Uterus (tissue), 4 donors: Measurements from ENCODE around the gene TEX2. TPM values are rescaled to one million over a fixed set of nuclear protein-coding genes. Genes with fewer than 3 reads are reported as not detected.
A peak's percentile ranks its signal among the peaks of the same experiment; 100 is the strongest.

Experiments
- DNase-seq, 2 donors: peaks; one replicate each; pipeline ENCODE4 v3.0.0-alpha.2; 2019 to 2020
- H3K27ac ChIP-seq, 2 donors: fragments of 200-600 bp; sonication (generic); 1 replicate in 1 of 2; 2 replicates in 1 of 2; pipeline ENCODE4 v1.5.1; 2016 to 2018
- H3K27me3 ChIP-seq, 2 donors: fragments of 200-600 bp; sonication (generic); one replicate each; pipeline ENCODE4 v1.5.1; 2018 to 2019; ENCODE audit warnings: control low read depth in 1 of 2
- H3K36me3 ChIP-seq, 2 donors: fragments of 200-600 bp; sonication (generic); one replicate each; pipeline ENCODE4 v1.5.1; 2019; ENCODE audit warnings: control low read depth in 1 of 2
- H3K4me1 ChIP-seq, 2 donors: fragments of 200-600 bp; sonication (generic); one replicate each; pipeline ENCODE4 v1.5.1; 2018 to 2019; ENCODE audit warnings: control low read depth in 1 of 2
- H3K4me3 ChIP-seq, 2 donors: fragments of 200-600 bp; sonication (generic); 1 replicate in 1 of 2; 2 replicates in 1 of 2; pipeline ENCODE4 v1.5.1; 2018 to 2019; ENCODE audit warnings: mild to moderate bottlenecking in 1 of 2
- H3K9me3 ChIP-seq, 2 donors: fragments of 200-600 bp; sonication (generic); one replicate each; pipeline ENCODE4 v1.5.1; 2019; ENCODE audit warnings: control low read depth in 1 of 2
- POLR2A ChIP-seq, 2 donors: fragments of 450-650 bp; IDR thresholded peaks; one replicate each; pipeline ENCODE4 v1.6.1; 2016; ENCODE audit warnings: antibody characterized with exemption in 2 of 2, mild to moderate bottlenecking in 1 of 2, moderate library complexity in 1 of 2
- intact Hi-C: fragments of 100-400 bp; cut with DNase I; formaldehyde crosslinking; loops from one replicate; pipeline ENCODE4 v1.15.1; 2023; ENCODE audit warnings: low total_unique reads
- total RNA-seq, 4 donors: library from RNA; depleted of rRNA in 3 of 4; stranded (reverse); fragments of >200 nt in 3 of 4; gene quantifications; one replicate each; pipeline versions ENCODE4 v1.1.0 to v1.2.4, GENCODE V29; 2014 to 2023
- TF ChIP-seq, protein P1 (sequence below), 4 experiments: fragments of 200-600 bp in 2 of 4; fragments of 450-650 bp in 2 of 4; sonication (generic) in 2 of 4; IDR thresholded peaks; one replicate each; pipeline ENCODE4 v1.5.1; 2016 to 2019; ENCODE audit warnings: antibody characterized with exemption in 4 of 4, mild to moderate bottlenecking in 2 of 4, moderate library complexity in 1 of 4
- donor health status: DM: yes; HTN: yes; CAD: no.

Gene TEX2
- total RNA-seq, 4 donors from 2014 or later = 23.8 to 43.4 (median 35.6) TPM

- Histone ChIP-seq H3K36me3 (no peaks in the 10 kb centered on the region), H3K4me1 (peaks cover 3 to 8% of the 10 kb centered on the region in 2 donors), H3K27me3 (no peaks in the 10 kb centered on the region)
Observed at GRCh38 chr17:64150237-64151015, 112.6 kb downstream of the TEX2 start.

DNA sequence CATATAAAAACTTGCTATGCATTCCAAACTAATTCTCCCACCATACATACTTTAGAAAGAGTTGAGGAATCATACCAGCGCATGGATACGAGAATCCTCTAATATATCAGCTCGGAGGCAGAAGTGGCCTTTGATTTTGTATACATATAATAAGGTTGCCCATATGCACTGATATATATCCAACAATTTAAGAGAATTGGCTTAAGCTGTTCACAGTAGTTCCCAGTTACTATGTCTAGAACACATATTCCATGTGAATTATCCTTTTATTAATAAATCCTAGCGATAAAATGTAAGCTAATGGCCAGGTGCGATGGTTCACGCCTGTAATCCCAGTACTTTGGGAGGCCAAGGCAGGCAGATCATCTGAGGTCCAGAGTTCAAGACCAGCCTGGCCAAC, 113.9 kb downstream of the TEX2 start:
- no peaks in the 10 kb centered on the region for H3K9me3 ChIP-seq
- TF ChIP-seq, protein P1, sequence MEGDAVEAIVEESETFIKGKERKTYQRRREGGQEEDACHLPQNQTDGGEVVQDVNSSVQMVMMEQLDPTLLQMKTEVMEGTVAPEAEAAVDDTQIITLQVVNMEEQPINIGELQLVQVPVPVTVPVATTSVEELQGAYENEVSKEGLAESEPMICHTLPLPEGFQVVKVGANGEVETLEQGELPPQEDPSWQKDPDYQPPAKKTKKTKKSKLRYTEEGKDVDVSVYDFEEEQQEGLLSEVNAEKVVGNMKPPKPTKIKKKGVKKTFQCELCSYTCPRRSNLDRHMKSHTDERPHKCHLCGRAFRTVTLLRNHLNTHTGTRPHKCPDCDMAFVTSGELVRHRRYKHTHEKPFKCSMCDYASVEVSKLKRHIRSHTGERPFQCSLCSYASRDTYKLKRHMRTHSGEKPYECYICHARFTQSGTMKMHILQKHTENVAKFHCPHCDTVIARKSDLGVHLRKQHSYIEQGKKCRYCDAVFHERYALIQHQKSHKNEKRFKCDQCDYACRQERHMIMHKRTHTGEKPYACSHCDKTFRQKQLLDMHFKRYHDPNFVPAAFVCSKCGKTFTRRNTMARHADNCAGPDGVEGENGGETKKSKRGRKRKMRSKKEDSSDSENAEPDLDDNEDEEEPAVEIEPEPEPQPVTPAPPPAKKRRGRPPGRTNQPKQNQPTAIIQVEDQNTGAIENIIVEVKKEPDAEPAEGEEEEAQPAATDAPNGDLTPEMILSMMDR (IDR thresholded peaks at IDR 0.05) = no peak
- TF ChIP-seq POLR2A (IDR thresholded peaks at IDR 0.05) = no peak
- no peak overlapping the region for H3K4me3 ChIP-seq
- intact Hi-C loops = no loop called here
- no peaks in the 10 kb centered on the region for H3K36me3 ChIP-seq
- no peak overlapping the region for H3K27ac ChIP-seq
- DNase-seq = no peak
- H3K4me1 ChIP-seq = peaks cover 3 to 8% of the 10 kb centered on the region in 2 donors
- H3K27me3 ChIP-seq = no peaks in the 10 kb centered on the region

More at GRCh38 chr17:64150237-64151015, 112.6 kb downstream of the TEX2 start:
- TF ChIP-seq, protein P1 (IDR thresholded peaks at IDR 0.05) = no peak
- no peak for TF ChIP-seq POLR2A (IDR thresholded peaks at IDR 0.05)
- intact Hi-C loops = loop anchor here (10.0 kb wide), 1 partner anchor 114 kb away; the partner anchor contains the start of gene TEX2
- Histone ChIP-seq H3K4me3 (no peak overlapping the region), H3K27ac (no peak overlapping the region), H3K9me3 (no peaks in the 10 kb centered on the region)
- no peak for DNase-seq

GRCh38 chr17:64148699-64149098, 114.4 kb downstream of the TEX2 start:
- Histone ChIP-seq H3K36me3 (no peaks in the 10 kb centered on the region), H3K27ac (peak overlapping the region; percentile 92 to 96), H3K27me3 (no peaks in the 10 kb centered on the region), H3K9me3 (no peaks in the 10 kb centered on the region), H3K4me3 (no peak overlapping the region), H3K4me1 (peaks cover 3 to 8% of the 10 kb centered on the region in 2 donors)
- no peak for DNase-seq
- intact Hi-C loops = no loop called here
- TF ChIP-seq, protein P1 (IDR thresholded peaks at IDR 0.05) = no peak
- no peak for TF ChIP-seq POLR2A (IDR thresholded peaks at IDR 0.05)

- H3K9me3 ChIP-seq = no peaks in the 10 kb centered on the region
- peak overlapping the region; percentile 92 to 96 for H3K27ac ChIP-seq
- H3K4me1 ChIP-seq = peaks cover 3 to 8% of the 10 kb centered on the region in 2 donors
- intact Hi-C loops = no loop called here
- DNase-seq = no peak
- no peak overlapping the region for H3K4me3 ChIP-seq
- H3K36me3 ChIP-seq = no peaks in the 10 kb centered on the region
- TF ChIP-seq POLR2A (IDR thresholded peaks at IDR 0.05) = no peak
- TF ChIP-seq, protein P1 (IDR thresholded peaks at IDR 0.05) = no peak
- no peaks in the 10 kb centered on the region for H3K27me3 ChIP-seq
Observed at GRCh38 chr17:64148017-64148631, 114.9 kb downstream of the TEX2 start.
